GM12872 (cell line): ENCODE results near the gene CNTNAP4.
A peak's percentile ranks its signal among the peaks of the same experiment; 100 is the strongest.

Source experiments
- CTCF ChIP-seq: IDR thresholded peaks from 3 replicates; pipeline ENCODE4 v1.5.1; 2011; ENCODE audit warnings: low read depth, mild to moderate bottlenecking, low read length, moderate library complexity; ENCODE audit not compliant: insufficient read depth

CNTNAP4 gene

DNA sequence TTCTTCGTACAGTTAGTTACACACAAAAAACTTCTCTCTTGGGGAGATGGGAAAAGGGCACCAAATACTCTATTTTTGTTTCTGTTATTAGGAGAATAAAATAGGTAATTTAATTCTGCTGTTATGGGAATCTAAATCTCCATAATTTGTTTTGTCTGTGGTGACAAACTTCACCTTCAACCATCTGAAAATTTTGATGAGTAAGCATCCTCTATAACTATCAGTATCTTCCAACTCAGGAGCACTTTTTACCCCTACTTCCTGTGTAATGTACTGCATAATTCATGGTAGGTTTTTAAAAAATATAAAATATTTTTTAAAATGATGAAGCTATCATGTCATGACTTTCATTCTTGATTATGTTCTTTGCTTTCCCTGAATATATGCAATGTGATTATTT, 33.6 kb upstream of the CNTNAP4 start:
- no peak for TF ChIP-seq CTCF

DNA sequence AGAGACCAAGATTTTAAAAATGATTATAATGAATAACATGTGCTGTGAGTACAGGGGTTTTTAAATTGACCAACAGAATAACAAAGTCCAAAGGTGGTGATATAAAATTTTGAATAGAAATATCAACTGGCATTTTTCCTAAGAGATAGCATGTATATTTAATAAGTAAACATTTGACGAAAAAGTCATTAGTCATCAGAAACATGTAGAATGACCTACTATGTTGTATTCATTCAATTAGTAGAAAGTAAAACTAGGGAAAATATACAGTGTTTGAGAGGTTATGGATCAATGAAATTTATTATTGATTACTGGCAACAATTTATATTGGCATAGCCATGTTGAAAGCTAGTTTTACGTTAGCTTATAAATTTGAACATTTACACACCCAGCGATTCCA, 30.6 kb upstream of the CNTNAP4 start:
- TF ChIP-seq CTCF: no peak

GRCh38 chr16:76265434-76266045, 11.7 kb upstream of the CNTNAP4 start:
- TF ChIP-seq CTCF: peak; percentile 87

DNA sequence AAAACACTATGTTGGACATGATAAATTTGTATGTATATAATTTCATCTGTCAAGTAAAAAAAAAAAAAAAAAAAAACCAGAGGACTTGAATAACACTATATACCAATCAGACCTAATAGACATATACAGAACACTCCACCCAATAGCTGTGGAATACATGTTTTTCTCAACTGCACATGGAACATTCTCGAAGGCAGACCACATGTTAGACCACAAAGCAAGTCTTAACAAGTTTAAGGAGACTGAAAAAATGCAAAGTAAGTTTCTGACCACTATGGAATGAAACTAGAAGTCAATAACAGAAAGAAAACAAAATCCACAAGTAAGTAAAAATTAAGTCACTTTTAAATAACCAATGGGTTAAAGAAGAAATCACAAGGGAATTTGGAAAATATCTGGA, 8.4 kb upstream of the CNTNAP4 start:
- TF ChIP-seq CTCF: no peak

DNA sequence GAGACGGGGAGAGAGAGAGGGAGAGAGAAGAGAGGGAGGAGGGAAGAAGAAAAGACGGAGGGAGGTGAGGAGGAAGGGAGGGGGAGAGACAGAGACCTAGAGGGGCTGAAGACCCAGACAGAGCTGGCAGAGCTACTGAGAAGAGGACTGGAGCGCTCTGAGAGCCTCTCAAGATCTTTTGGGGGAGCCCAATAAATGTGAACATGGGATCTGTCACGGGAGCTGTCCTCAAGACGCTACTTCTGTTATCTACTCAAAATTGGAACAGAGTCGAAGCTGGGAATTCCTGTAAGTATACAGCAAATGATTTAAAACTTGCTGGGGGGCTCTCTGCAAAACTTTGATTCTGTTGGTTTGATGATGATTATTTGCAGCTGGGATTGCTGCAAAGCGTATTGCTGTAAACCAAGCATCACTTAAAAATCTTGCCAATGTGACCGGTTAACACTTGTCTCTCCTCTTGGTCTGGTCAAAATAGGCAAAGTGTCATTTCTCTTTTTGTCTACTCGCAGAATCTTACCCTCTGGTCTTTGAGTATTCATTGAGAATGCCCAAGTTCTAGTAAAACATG, 344 bp downstream of the CNTNAP4 start:
- no peak for TF ChIP-seq CTCF

DNA sequence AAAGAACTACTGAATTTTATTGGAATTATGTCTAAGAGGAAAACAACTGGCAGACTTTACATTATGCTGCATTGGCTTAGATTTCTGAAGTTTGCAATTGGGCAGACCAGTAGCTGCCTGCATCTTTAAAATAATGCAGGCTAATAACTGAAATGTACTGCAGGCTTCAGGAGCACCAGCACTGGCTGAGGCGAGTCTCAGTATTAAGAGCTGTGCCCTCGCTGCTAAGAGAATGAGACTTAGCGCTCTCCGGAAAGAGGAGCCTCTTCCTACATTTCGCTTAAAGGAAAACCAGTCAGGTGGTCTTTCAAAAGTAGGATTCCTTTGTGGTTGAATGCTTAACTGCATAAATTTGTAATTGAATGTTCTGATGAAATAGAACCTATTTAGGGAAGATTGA, 885 bp downstream of the CNTNAP4 start:
- no peak for TF ChIP-seq CTCF

- TF ChIP-seq CTCF: 0 out of 3 replicates have a peak, but pooled peaks have one; percentile 27
These were observed 1.8 kb downstream of the CNTNAP4 start for GRCh38 chr16:76278980-76279379.
